Measurements from ENCODE around the gene IGF1.

- TF ChIP-seq, protein P1, sequence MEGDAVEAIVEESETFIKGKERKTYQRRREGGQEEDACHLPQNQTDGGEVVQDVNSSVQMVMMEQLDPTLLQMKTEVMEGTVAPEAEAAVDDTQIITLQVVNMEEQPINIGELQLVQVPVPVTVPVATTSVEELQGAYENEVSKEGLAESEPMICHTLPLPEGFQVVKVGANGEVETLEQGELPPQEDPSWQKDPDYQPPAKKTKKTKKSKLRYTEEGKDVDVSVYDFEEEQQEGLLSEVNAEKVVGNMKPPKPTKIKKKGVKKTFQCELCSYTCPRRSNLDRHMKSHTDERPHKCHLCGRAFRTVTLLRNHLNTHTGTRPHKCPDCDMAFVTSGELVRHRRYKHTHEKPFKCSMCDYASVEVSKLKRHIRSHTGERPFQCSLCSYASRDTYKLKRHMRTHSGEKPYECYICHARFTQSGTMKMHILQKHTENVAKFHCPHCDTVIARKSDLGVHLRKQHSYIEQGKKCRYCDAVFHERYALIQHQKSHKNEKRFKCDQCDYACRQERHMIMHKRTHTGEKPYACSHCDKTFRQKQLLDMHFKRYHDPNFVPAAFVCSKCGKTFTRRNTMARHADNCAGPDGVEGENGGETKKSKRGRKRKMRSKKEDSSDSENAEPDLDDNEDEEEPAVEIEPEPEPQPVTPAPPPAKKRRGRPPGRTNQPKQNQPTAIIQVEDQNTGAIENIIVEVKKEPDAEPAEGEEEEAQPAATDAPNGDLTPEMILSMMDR (IDR thresholded peaks at IDR 0.05): no peak
- TF ChIP-seq POLR2A (IDR thresholded peaks at IDR 0.05): no peak
These were observed 424 bp downstream of the IGF1 start for GRCh38 chr12:102479939-102480338.
